WTC11 (cell line): ENCODE data around the gene SPTLC3. TPM values are rescaled to one million over a fixed set of nuclear protein-coding genes. Genes with fewer than 3 reads are reported as not detected.

Experiments
- ATAC-seq: fragments of 200-7000 bp; cut with Tn5 transposase; 2 replicates; pipeline ENCODE4 v1.10.0; 2021; ENCODE audit warnings: mild to moderate bottlenecking, moderate library complexity
- CTCF ChIA-PET: fragments of 300-600 bp; sonication (Branson Sonifier 250); formaldehyde crosslinking; loops from one replicate; lab custom pipeline; 2021; ENCODE audit warnings: antibody characterized with exemption; lab: Charles Lee
- POLR2A ChIA-PET: fragments of 350-600 bp; sonication (Branson Sonifier 250); formaldehyde crosslinking; loops from one replicate; lab custom pipeline; 2021; ENCODE audit warnings: antibody characterized with exemption; lab: Charles Lee
- DNase-seq: peaks from one replicate; pipeline ENCODE4 v3.0.0; 2021; ENCODE audit warnings: low spot score
- H3K27ac Mint-ChIP-seq: 2 replicates; pipeline ENCODE4 v1.8.0; 2021; ENCODE audit warnings: mixed read lengths
- H3K27me3 Mint-ChIP-seq: 2 replicates; pipeline ENCODE4 v1.8.0; 2021; ENCODE audit warnings: low read depth, mild to moderate bottlenecking, moderate library complexity, mixed read lengths
- H3K36me3 Mint-ChIP-seq: 2 replicates; pipeline ENCODE4 v1.8.0; 2021; ENCODE audit warnings: mixed read lengths
- H3K4me1 Mint-ChIP-seq: 2 replicates; pipeline ENCODE4 v1.8.0; 2022; ENCODE audit warnings: mixed read lengths
- H3K4me3 Mint-ChIP-seq: 2 replicates; pipeline ENCODE4 v1.8.0; 2021; ENCODE audit warnings: mild to moderate bottlenecking, moderate library complexity, mixed read lengths
- H3K9me3 Mint-ChIP-seq: 2 replicates; pipeline ENCODE4 v1.8.0; 2021; ENCODE audit warnings: mixed read lengths
- AR ChIP-seq: fragments of 250-450 bp; sonication (Bioruptor Pico); IDR thresholded peaks from 2 replicates; pipeline ENCODE4 v1.9.0; 2021; ENCODE audit warnings: mild to moderate bottlenecking
- ATF2 ChIP-seq: sonication (generic); formaldehyde crosslinking; IDR thresholded peaks from 2 replicates; pipeline ENCODE4 v1.8.1; 2022; ENCODE audit warnings: low read depth, missing genetic modification reagents, borderline replicate concordance
- IRF2 ChIP-seq: sonication (generic); formaldehyde crosslinking; IDR thresholded peaks from 2 replicates; pipeline ENCODE4 v1.8.0; 2022; ENCODE audit warnings: low read depth, missing genetic modification reagents, borderline replicate concordance
- NR3C1 ChIP-seq: sonication (generic); formaldehyde crosslinking; conservative IDR thresholded peaks from 2 replicates; pipeline ENCODE4 v1.8.1; 2023; ENCODE audit warnings: low read depth, mild to moderate bottlenecking, missing genetic modification reagents
- PRDM15 ChIP-seq: sonication (generic); formaldehyde crosslinking; IDR thresholded peaks from 2 replicates; pipeline ENCODE4 v1.8.0; 2022; ENCODE audit warnings: missing genetic modification reagents
- RELA ChIP-seq: sonication (generic); formaldehyde crosslinking; IDR thresholded peaks from 2 replicates; pipeline ENCODE4 v1.8.1; 2022; ENCODE audit warnings: missing genetic modification reagents, mild to moderate bottlenecking, borderline replicate concordance
- SP1 ChIP-seq: sonication (generic); formaldehyde crosslinking; conservative IDR thresholded peaks from 2 replicates; pipeline ENCODE4 v1.8.1; 2022; ENCODE audit warnings: missing genetic modification reagents
- TEAD1 ChIP-seq: sonication (generic); formaldehyde crosslinking; IDR thresholded peaks from 2 replicates; pipeline ENCODE4 v1.8.0; 2022; ENCODE audit warnings: mild to moderate bottlenecking, missing genetic modification reagents
- TP53 ChIP-seq: sonication (generic); formaldehyde crosslinking; IDR thresholded peaks from 2 replicates; pipeline ENCODE4 v1.8.1; 2023; ENCODE audit warnings: mild to moderate bottlenecking, missing genetic modification reagents
- ZNF121 ChIP-seq: sonication (generic); formaldehyde crosslinking; IDR thresholded peaks from 2 replicates; pipeline ENCODE4 v1.8.0; 2023; ENCODE audit warnings: missing genetic modification reagents
- ZNF219 ChIP-seq: sonication (generic); formaldehyde crosslinking; IDR thresholded peaks from 2 replicates; pipeline ENCODE4 v1.8.0; 2023; ENCODE audit warnings: missing genetic modification reagents, mild to moderate bottlenecking, borderline replicate concordance
- ZNF281 ChIP-seq: sonication (generic); formaldehyde crosslinking; IDR thresholded peaks from 2 replicates; pipeline ENCODE4 v1.8.0; 2023; ENCODE audit warnings: mild to moderate bottlenecking, missing genetic modification reagents
- ZNF532 ChIP-seq: fragments of 250-450 bp; sonication (Bioruptor Pico); IDR thresholded peaks from 2 replicates; pipeline ENCODE4 v1.9.0; 2021; ENCODE audit warnings: mild to moderate bottlenecking, borderline replicate concordance
- ZSCAN18 ChIP-seq: fragments of 250-450 bp; sonication (Bioruptor Pico); IDR thresholded peaks from 2 replicates; pipeline ENCODE4 v2.1.2; 2022; ENCODE audit warnings: mild to moderate bottlenecking, moderate library complexity
- total RNA-seq: library from RNA; stranded (reverse); gene quantifications from 3 replicates; pipeline ENCODE4 v1.2.3, GENCODE V29; 2021

Gene SPTLC3
- total RNA-seq, 1 experiment from 2014 or later: 0.13 TPM

- no peak for TF ChIP-seq ZNF219 (CRISPR knock-in tag)
- no peak for TF ChIP-seq AR (CRISPR knock-in tag)
- no peak for TF ChIP-seq ZSCAN18 (CRISPR knock-in tag)
- no peak for TF ChIP-seq ZNF121 (CRISPR knock-in tag)
- no peak for TF ChIP-seq ZNF532
- TF ChIP-seq NR3C1 (CRISPR knock-in tag): no peak
- no peak for TF ChIP-seq RELA
- no peak for TF ChIP-seq PRDM15 (CRISPR knock-in tag)
- TF ChIP-seq IRF2 (CRISPR knock-in tag): no peak
- TF ChIP-seq SP1 (CRISPR knock-in tag): no peak
- no peak overlapping the region for H3K4me3 Mint-ChIP-seq
- POLR2A ChIA-PET: no interaction called here
- no peaks in the 10 kb centered on the region for H3K9me3 Mint-ChIP-seq
- no peak for ATAC-seq
- peaks cover 21% of the 10 kb centered on the region for H3K27me3 Mint-ChIP-seq
- H3K27ac Mint-ChIP-seq: no peak overlapping the region
- CTCF ChIA-PET: interaction anchor here (0.9 kb wide), 1 partner anchor 120 kb away, joined by 3 read pairs; no protein-coding TSS in a partner anchor
- H3K36me3 Mint-ChIP-seq: no peaks in the 10 kb centered on the region
- no peaks in the 10 kb centered on the region for H3K4me1 Mint-ChIP-seq
- no peak for DNase-seq
Observed at GRCh38 chr20:12984069-12984765, 24.6 kb upstream of the SPTLC3 start.

GRCh38 chr20:12984863-12985262 is 23.9 kb upstream of the SPTLC3 start:
- no peak overlapping the region for H3K27ac Mint-ChIP-seq
- H3K9me3 Mint-ChIP-seq: no peaks in the 10 kb centered on the region
- no peaks in the 10 kb centered on the region for H3K36me3 Mint-ChIP-seq
- no peak overlapping the region for H3K4me3 Mint-ChIP-seq
- POLR2A ChIA-PET: no interaction called here
- DNase-seq (no peak), ATAC-seq (no peak)
- peaks cover 2% of the 10 kb centered on the region for H3K4me1 Mint-ChIP-seq
- peaks cover 28% of the 10 kb centered on the region for H3K27me3 Mint-ChIP-seq
- CTCF ChIA-PET: no interaction called here
- no peak for TF ChIP-seq TEAD1 (CRISPR knock-in tag)
- TF ChIP-seq ZNF281 (CRISPR knock-in tag): no peak
- TF ChIP-seq TP53 (CRISPR knock-in tag): no peak
- no peak for TF ChIP-seq ATF2 (CRISPR knock-in tag)
